HEK293T (cell line): ENCODE measurements around the gene CNFN.

ENCODE experiments used
- CTCF ChIA-PET: fragments of 350-600 bp; formaldehyde crosslinking; extraction: SDS; loops from one replicate; lab custom pipeline; 2021; ENCODE audit warnings: antibody characterized with exemption, inconsistent platforms; lab: Yijun Ruan, JAX
- POLR2A ChIA-PET: fragments of 350-600 bp; formaldehyde crosslinking; extraction: SDS; loops from one replicate; lab custom pipeline; 2020; ENCODE audit warnings: antibody characterized with exemption, inconsistent platforms; lab: Yijun Ruan, JAX
- DNase-seq: peaks from one replicate; pipeline ENCODE4 v3.0.0; 2012; ENCODE audit warnings: mixed read lengths; ENCODE audit errors: extremely low spot score
- ARNT ChIP-seq: fragments of 450-650 bp; IDR thresholded peaks from 2 replicates; pipeline ENCODE4 v1.6.1; 2017; ENCODE audit warnings: mild to moderate bottlenecking
- BHLHE40 ChIP-seq: fragments of 450-650 bp; IDR thresholded peaks from 2 replicates; pipeline ENCODE4 v1.6.1; 2016; ENCODE audit warnings: mild to moderate bottlenecking, moderate library complexity, borderline replicate concordance
- CTBP1 ChIP-seq: fragments of 450-650 bp; IDR thresholded peaks from 2 replicates; pipeline ENCODE4 v1.6.1; 2016; ENCODE audit warnings: borderline replicate concordance
- ELF4 ChIP-seq: fragments of 450-650 bp; IDR thresholded peaks from 2 replicates; pipeline ENCODE4 v1.6.1; 2017; ENCODE audit warnings: antibody characterized with exemption
- FOXA1 ChIP-seq: fragments of 450-650 bp; IDR thresholded peaks from 2 replicates; pipeline ENCODE4 v1.6.1; 2016; ENCODE audit warnings: mild to moderate bottlenecking
- FOXK2 ChIP-seq: fragments of 450-650 bp; IDR thresholded peaks from 2 replicates; pipeline ENCODE4 v1.6.1; 2016; ENCODE audit warnings: mild to moderate bottlenecking
- FOXM1 ChIP-seq: fragments of 450-650 bp; IDR thresholded peaks from 2 replicates; pipeline ENCODE4 v1.6.1; 2017; ENCODE audit warnings: mild to moderate bottlenecking, borderline replicate concordance
- HDGF ChIP-seq: fragments of 450-650 bp; IDR thresholded peaks from 2 replicates; pipeline ENCODE4 v1.6.1; 2017; ENCODE audit warnings: antibody characterized with exemption, borderline replicate concordance
- L3MBTL2 ChIP-seq: fragments of 450-650 bp; conservative IDR thresholded peaks from 2 replicates; pipeline ENCODE4 v1.6.1; 2016; ENCODE audit warnings: mild to moderate bottlenecking
- LEF1 ChIP-seq: fragments of 450-650 bp; IDR thresholded peaks from 2 replicates; pipeline ENCODE4 v1.6.1; 2017; ENCODE audit warnings: mild to moderate bottlenecking, borderline replicate concordance
- NFRKB ChIP-seq: fragments of 450-650 bp; IDR thresholded peaks from 2 replicates; pipeline ENCODE4 v1.6.1; 2016; ENCODE audit warnings: mild to moderate bottlenecking, moderate library complexity
- PKNOX1 ChIP-seq: fragments of 450-650 bp; IDR thresholded peaks from 2 replicates; pipeline ENCODE4 v1.6.1; 2016
- SP1 ChIP-seq: fragments of 450-650 bp; IDR thresholded peaks from 2 replicates; pipeline ENCODE4 v1.6.1; 2017
- SUZ12 ChIP-seq: fragments of 450-650 bp; IDR thresholded peaks from 2 replicates; pipeline ENCODE4 v1.6.1; 2016; ENCODE audit warnings: mild to moderate bottlenecking
- TARDBP ChIP-seq: fragments of 450-650 bp; IDR thresholded peaks from 2 replicates; pipeline ENCODE4 v1.6.1; 2016
- ZNF384 ChIP-seq: fragments of 450-650 bp; IDR thresholded peaks from 2 replicates; pipeline ENCODE4 v1.6.1; 2016

The CNFN gene

GRCh38 chr19:42352301-42353259, 37.5 kb downstream of the CNFN start:
- ChIA-PET CTCF (no interaction called here), POLR2A (no interaction called here)
- TF ChIP-seq HDGF (no peak), ARNT (no peak), LEF1 (no peak), FOXK2 (no peak), SUZ12 (no peak), NFRKB (no peak), TARDBP (no peak), PKNOX1 (no peak), L3MBTL2 (no peak), ZNF384 (no peak), SP1 (no peak), FOXM1 (no peak), CTBP1 (no peak), FOXA1 (no peak), ELF4 (no peak)
- no peak for DNase-seq

- DNase-seq: no peak
- ChIA-PET POLR2A (no interaction called here), CTCF (no interaction called here)
- no peak for TF ChIP-seq ELF4
- TF ChIP-seq NFRKB: no peak
- TF ChIP-seq ZNF384: no peak
- TF ChIP-seq CTBP1: no peak
- TF ChIP-seq BHLHE40: no peak
- no peak for TF ChIP-seq HDGF
- TF ChIP-seq ARNT: no peak
- no peak for TF ChIP-seq SUZ12
- no peak for TF ChIP-seq TARDBP
- TF ChIP-seq FOXA1: no peak
- no peak for TF ChIP-seq FOXK2
- TF ChIP-seq FOXM1: no peak
- no peak for TF ChIP-seq L3MBTL2
- no peak for TF ChIP-seq LEF1
- no peak for TF ChIP-seq PKNOX1
These were observed 38.9 kb downstream of the CNFN start for GRCh38 chr19:42351079-42351735.

- CTCF ChIA-PET: no interaction called here
- POLR2A ChIA-PET: no interaction called here
These were observed 39.7 kb downstream of the CNFN start for GRCh38 chr19:42350417-42350816.

GRCh38 chr19:42349378-42350107, 40.6 kb downstream of the CNFN start:
- ChIA-PET POLR2A (no interaction called here), CTCF (no interaction called here)
- TF ChIP-seq HDGF (no peak), ZNF384 (no peak), PKNOX1 (no peak), SP1 (no peak), FOXA1 (no peak), LEF1 (no peak), ARNT (no peak), L3MBTL2 (no peak), FOXM1 (no peak), SUZ12 (no peak), TARDBP (no peak), FOXK2 (no peak), NFRKB (no peak), ELF4 (no peak), BHLHE40 (no peak), CTBP1 (no peak)
- DNase-seq: no peak

More at GRCh38 chr19:42350417-42350816, 39.7 kb downstream of the CNFN start:
- no peak for TF ChIP-seq BHLHE40
- TF ChIP-seq FOXA1: no peak
- no peak for TF ChIP-seq FOXM1
- no peak for TF ChIP-seq TARDBP
- no peak for DNase-seq

- ChIA-PET POLR2A (no interaction called here), CTCF (no interaction called here)
- no peak for DNase-seq
- TF ChIP-seq FOXK2: no peak
These were observed 41.9 kb downstream of the CNFN start for GRCh38 chr19:42348211-42348610.
